Measurements from ENCODE around the gene KCNQ4. TPM values are rescaled to one million over a fixed set of nuclear protein-coding genes. Genes with fewer than 3 reads are reported as not detected.

KCNQ4 gene
- total and polyA plus RNA-seq, 2 of the 8 experiments (the other 6 are each of a cell fraction or from before 2014, with no cell fraction given) = 2.2 to 3.9 TPM

GRCh38 chr1:40783001-40783905, at the start of gene KCNQ4 (continued):
- TF ChIP-seq POU5F1 (IDR thresholded peaks at IDR 0.05; ENCODE audit: low read depth, low read length) = no peak
- TF ChIP-seq CREB1 (IDR thresholded peaks at IDR 0.05) = no peak
- no peak for TF ChIP-seq GTF2F1 (IDR thresholded peaks at IDR 0.05; ENCODE audit: borderline replicate concordance, low read depth, low read length)
- no peak for TF ChIP-seq SP4 (IDR thresholded peaks at IDR 0.05; ENCODE audit: low read length)
